WERI-Rb-1 (cell line): Measurements from ENCODE around the gene ADAMTS2.

Experiments used
- DNase-seq: peaks from one replicate; pipeline ENCODE4 v3.0.0-alpha.2; 2020
- H3K27ac ChIP-seq: fragments of 250-450 bp; sonication (Bioruptor Pico); 2 replicates; pipeline ENCODE4 v1.5.1; 2020; ENCODE audit warnings: mild to moderate bottlenecking, moderate library complexity
- H3K27me3 ChIP-seq: fragments of 250-450 bp; sonication (Bioruptor Pico); 2 replicates; pipeline ENCODE4 v1.5.1; 2021; ENCODE audit warnings: mild to moderate bottlenecking, low read depth, moderate library complexity; ENCODE audit not compliant: insufficient read depth, severe bottlenecking
- H3K36me3 ChIP-seq: fragments of 250-450 bp; sonication (Bioruptor Pico); 2 replicates; pipeline ENCODE4 v1.5.1; 2020; ENCODE audit warnings: mild to moderate bottlenecking, moderate library complexity
- H3K4me3 ChIP-seq: 2 replicates; pipeline ENCODE4 v1.5.1; 2011; ENCODE audit warnings: low read depth, mild to moderate bottlenecking, control low read depth, low read length
- H3K9me3 ChIP-seq: fragments of 250-450 bp; sonication (Bioruptor Pico); 2 replicates; pipeline ENCODE4 v1.5.1; 2021; ENCODE audit warnings: mild to moderate bottlenecking, moderate library complexity; ENCODE audit not compliant: severe bottlenecking
- TF ChIP-seq, protein P1 (sequence below): IDR thresholded peaks from 2 replicates; pipeline ENCODE4 v1.5.1; 2011; ENCODE audit warnings: low read depth, mild to moderate bottlenecking, control low read depth, inconsistent platforms, low read length

The ADAMTS2 gene

DNA sequence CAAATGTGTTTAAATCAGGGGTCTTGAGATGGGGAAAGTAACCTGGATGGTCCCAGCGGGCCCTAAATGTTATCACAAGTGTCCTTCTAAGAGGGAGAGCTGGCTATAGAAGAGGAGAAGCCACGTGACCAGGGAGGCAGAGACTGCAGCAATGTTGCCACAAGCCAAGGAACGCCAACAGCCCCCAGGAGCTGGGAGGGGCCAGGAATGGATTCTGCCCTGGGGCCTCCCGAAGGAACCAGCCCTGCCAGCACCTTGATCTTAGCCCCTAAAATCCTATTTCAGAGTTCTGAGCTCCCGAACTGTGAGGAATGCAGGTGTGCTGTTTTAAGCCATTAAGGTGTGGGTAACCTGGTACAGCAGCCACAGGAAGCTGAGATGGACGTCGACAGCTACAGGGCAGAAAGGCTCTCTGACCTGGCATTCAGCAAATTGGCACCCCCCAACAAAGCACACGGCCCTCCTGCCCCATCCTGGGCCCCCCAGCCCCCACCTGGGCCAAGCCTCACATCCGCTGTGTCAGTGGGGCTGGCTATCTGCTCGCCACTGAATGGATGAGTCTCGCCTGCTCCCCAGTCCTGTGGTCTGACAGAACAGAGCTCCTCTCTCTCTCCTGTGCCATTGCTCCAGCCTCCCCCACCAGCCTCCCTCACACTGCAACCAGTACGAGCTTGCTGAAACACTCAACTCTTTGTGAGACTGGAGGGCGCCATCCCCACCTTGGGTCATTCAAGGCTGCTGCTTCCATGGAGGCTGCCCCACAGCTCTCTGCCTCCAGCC lies 78.8 kb downstream of the ADAMTS2 start:
- Histone ChIP-seq H3K36me3 (no peaks in the 10 kb centered on the region), H3K27ac (no peak overlapping the region), H3K9me3 (no peaks in the 10 kb centered on the region), H3K4me3 (no peak overlapping the region), H3K27me3 (no peaks in the 10 kb centered on the region)
- DNase-seq = no peak
- TF ChIP-seq, protein P1, sequence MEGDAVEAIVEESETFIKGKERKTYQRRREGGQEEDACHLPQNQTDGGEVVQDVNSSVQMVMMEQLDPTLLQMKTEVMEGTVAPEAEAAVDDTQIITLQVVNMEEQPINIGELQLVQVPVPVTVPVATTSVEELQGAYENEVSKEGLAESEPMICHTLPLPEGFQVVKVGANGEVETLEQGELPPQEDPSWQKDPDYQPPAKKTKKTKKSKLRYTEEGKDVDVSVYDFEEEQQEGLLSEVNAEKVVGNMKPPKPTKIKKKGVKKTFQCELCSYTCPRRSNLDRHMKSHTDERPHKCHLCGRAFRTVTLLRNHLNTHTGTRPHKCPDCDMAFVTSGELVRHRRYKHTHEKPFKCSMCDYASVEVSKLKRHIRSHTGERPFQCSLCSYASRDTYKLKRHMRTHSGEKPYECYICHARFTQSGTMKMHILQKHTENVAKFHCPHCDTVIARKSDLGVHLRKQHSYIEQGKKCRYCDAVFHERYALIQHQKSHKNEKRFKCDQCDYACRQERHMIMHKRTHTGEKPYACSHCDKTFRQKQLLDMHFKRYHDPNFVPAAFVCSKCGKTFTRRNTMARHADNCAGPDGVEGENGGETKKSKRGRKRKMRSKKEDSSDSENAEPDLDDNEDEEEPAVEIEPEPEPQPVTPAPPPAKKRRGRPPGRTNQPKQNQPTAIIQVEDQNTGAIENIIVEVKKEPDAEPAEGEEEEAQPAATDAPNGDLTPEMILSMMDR = no peak

DNA sequence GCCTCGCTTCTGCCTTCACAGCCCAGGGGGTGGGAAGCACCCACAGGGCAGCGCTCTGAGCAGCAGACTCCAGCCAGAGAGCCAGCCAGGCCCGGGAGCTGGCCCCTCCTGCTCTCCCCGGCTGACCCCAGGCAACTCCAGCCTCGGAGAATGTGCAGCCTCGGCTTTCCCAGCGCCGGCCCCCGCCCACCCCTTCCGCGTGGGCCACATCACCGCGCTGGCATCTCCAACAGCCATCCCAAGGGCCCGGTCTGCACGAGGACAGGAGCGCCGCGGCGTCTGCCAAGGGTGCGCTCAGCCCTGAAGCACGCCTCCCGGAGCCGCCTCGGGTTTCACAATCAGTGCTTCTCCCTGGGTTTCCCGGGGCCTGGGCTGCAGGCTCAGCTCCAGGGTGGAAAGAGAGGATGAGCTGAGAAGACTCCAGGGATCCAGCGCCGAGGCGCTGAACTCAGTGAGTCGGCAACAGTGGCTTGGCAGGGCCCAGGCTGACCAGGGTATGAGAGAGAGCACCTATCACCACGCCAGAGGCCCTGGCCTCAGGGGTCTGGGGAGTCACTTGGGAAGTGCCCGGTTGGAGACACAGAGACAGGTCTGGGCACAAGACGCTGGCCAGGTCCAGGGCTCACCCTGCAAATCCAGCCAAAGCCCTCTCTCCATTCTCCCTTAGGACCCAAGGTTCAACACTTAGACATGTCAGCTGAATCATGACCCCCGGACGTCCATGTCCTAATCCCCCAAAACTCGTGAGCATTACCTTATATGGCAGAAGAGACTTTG lies 79.6 kb downstream of the ADAMTS2 start:
- H3K4me3 ChIP-seq = no peak overlapping the region
- H3K27ac ChIP-seq = no peak overlapping the region
- TF ChIP-seq, protein P1 = no peak
- no peak for DNase-seq
- no peaks in the 10 kb centered on the region for H3K27me3 ChIP-seq
- H3K9me3 ChIP-seq = no peaks in the 10 kb centered on the region
- H3K36me3 ChIP-seq = no peaks in the 10 kb centered on the region

DNA sequence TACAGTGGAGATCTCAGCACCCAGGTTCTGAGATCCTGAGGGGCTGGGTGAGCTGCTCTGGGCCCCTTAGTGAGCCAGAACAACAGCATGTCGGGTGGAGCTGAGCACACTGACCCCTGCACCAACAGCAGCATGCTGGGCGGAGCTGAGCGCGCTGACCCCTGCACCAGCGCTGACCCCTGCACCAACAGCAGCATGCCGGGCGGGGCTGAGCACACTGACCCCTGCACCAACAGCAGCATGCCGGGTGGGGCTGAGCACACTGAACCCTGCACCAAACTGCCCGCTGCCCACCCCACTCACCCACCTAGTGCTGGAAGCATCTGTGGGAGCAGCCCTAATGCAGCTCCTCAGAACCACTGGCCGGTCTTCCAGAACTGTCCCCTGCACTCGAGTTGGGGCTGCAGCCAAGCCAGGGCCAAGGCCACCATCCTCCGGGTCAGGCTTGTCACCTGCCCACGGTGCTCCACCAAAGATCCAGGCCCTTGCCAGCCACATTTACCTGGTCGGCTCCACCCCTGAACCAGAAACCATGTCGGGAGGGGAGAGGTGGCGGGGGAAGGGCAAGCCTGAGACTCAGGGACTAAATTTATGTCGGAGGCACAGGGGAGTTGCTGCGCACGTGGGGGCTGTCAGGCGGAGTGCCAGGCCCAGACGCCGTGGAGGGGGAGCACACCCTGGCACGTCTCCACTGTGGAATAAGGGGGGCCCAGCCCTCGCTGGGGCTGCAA lies 80.3 kb downstream of the ADAMTS2 start:
- no peaks in the 10 kb centered on the region for H3K36me3 ChIP-seq
- H3K27ac ChIP-seq = no peak overlapping the region

DNA sequence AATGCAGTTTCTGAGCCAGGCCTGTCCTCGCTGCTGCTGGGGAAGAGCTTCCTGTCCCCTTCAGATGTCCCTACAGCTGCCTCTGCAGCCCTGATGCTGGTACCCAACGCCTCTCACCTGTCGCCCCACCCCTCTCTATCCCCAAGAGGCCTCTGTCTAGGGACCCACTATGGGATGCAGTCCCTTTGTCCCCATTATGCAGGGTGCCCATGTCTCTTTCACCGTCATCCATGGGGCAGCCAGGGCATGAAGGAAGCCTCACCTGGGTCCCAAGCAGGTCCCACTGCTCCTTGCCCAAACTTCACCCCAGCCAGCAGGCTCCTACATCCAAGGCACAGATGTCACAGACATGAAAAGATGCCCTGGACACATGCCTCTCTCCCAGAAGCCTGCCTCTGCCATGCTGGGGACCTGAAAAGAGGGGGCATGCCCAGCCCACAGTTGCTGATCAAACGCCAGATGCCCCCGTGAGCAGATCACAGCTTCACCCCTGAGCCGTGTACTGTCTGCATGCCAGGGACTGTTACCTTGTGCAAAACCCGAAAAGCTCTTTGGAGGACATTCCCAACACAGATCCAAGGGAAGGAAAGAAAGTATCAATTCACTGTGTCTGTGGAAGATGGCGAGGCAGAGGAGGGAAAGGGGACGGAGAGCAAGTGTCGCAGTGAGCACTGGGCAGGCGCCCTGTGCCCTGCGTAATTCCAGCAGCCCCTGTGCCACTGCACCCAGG lies 81.0 kb downstream of the ADAMTS2 start:
- TF ChIP-seq, protein P1 = no peak
- H3K27ac ChIP-seq = no peak overlapping the region
- H3K27me3 ChIP-seq = no peaks in the 10 kb centered on the region
- DNase-seq = no peak
- H3K36me3 ChIP-seq = no peaks in the 10 kb centered on the region
- no peaks in the 10 kb centered on the region for H3K9me3 ChIP-seq
- no peak overlapping the region for H3K4me3 ChIP-seq

More for the DNA sequence above, 80.3 kb downstream of the ADAMTS2 start:
- H3K9me3 ChIP-seq = no peaks in the 10 kb centered on the region
- H3K4me3 ChIP-seq = no peak overlapping the region
- no peaks in the 10 kb centered on the region for H3K27me3 ChIP-seq
- no peak for DNase-seq
- TF ChIP-seq, protein P1 = no peak

DNA sequence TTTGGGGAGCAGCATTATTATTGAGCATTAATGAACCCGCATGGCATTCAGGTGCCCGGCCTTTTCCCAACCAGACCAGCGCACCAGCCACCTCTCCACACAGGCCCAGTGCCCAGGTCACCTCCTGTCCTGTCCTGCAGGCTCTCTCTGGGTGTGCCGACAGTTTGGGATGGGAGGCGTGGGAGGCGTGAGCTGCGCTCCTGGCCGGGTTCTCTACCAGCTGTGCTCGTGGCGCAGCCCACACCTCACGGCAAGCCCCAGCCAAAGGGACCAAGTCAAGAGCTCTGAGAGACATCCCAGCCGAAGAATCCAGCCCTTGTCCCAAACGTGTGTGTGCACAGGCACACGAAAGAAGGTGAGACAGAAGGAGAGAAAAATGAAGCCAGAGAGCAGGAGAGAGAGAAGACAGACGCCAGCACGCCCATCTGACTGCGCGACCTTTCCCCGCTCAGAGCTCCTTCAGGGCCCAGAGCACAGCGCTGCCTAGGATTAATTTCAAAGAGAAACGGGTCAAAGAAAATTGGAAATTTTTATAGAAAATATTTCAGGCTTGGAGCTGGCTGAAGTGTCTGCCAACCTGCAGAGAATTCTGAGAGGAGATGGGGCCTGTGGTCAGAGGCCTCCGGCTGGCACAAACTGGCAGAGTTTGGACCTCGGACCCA lies 81.7 kb downstream of the ADAMTS2 start:
- H3K36me3 ChIP-seq = no peaks in the 10 kb centered on the region
- TF ChIP-seq, protein P1 = no peak

More for the DNA sequence above, 81.7 kb downstream of the ADAMTS2 start:
- H3K4me3 ChIP-seq = no peak overlapping the region
- DNase-seq = no peak
- H3K27me3 ChIP-seq = no peaks in the 10 kb centered on the region
- H3K9me3 ChIP-seq = no peaks in the 10 kb centered on the region
- no peak overlapping the region for H3K27ac ChIP-seq
